Smooth muscle cell (in vitro differentiated cells): ENCODE results near the gene SMIM36. TPM values are rescaled to one million over a fixed set of nuclear protein-coding genes. Genes with fewer than 3 reads are reported as not detected.

Experiments
- DNase-seq: peaks from one replicate; lab custom pipeline; 2025; ENCODE audit not compliant: unreplicated experiment; lab: John Stamatoyannopoulos, UW
- H2AFZ ChIP-seq: fragments of 200-600 bp; sonication (generic); 2 replicates; pipeline ENCODE4 v1.6.0; 2016; ENCODE audit warnings: antibody characterized with exemption, low read depth, mild to moderate bottlenecking
- H3F3A ChIP-seq: fragments of 200-600 bp; sonication (generic); 2 replicates; pipeline ENCODE4 v1.6.0; 2017; ENCODE audit warnings: antibody characterized with exemption, low read depth
- H3K27ac ChIP-seq: fragments of 200-600 bp; sonication (generic); 2 replicates; pipeline ENCODE4 v1.5.1; 2016; ENCODE audit warnings: low read depth, mild to moderate bottlenecking
- H3K27me3 ChIP-seq: fragments of 200-600 bp; sonication (generic); 2 replicates; pipeline ENCODE4 v1.6.1; 2016; ENCODE audit warnings: low read depth, mild to moderate bottlenecking
- H3K36me3 ChIP-seq: fragments of 200-600 bp; sonication (generic); 2 replicates; pipeline ENCODE4 v1.5.1; 2016; ENCODE audit warnings: low read depth
- H3K4me1 ChIP-seq: fragments of 200-600 bp; sonication (generic); 2 replicates; pipeline ENCODE4 v1.5.1; 2016; ENCODE audit warnings: low read depth
- H3K4me2 ChIP-seq: fragments of 200-600 bp; sonication (generic); 2 replicates; pipeline ENCODE4 v1.6.0; 2016; ENCODE audit warnings: mild to moderate bottlenecking
- H3K4me3 ChIP-seq: fragments of 200-600 bp; sonication (generic); 2 replicates; pipeline ENCODE4 v1.5.1; 2016; ENCODE audit warnings: mild to moderate bottlenecking
- H3K79me2 ChIP-seq: fragments of 200-600 bp; sonication (generic); 2 replicates; pipeline ENCODE4 v1.6.0; 2016; ENCODE audit warnings: low read depth, mild to moderate bottlenecking
- H3K9ac ChIP-seq: fragments of 200-600 bp; sonication (generic); 2 replicates; pipeline ENCODE4 v1.6.0; 2016; ENCODE audit warnings: low read depth
- H3K9me3 ChIP-seq: fragments of 200-600 bp; sonication (generic); replicated peaks from 2 replicates; pipeline ENCODE4 v1.5.1; 2016; ENCODE audit warnings: low read depth
- H4K20me1 ChIP-seq: fragments of 200-600 bp; sonication (generic); 2 replicates; pipeline ENCODE4 v1.6.0; 2016; ENCODE audit warnings: low read depth
- CTCF ChIP-seq: fragments of 200-600 bp; sonication (generic); IDR thresholded peaks from 2 replicates; pipeline ENCODE4 v1.5.1; 2017; ENCODE audit warnings: borderline replicate concordance, mild to moderate bottlenecking, antibody characterized with exemption; ENCODE audit not compliant: insufficient read depth, poor library complexity, severe bottlenecking
- WGBS: methylation state at CpG from one replicate; pipeline ENCODE4 v1.1.7; 2016; ENCODE audit warnings: low lambda C conversion rate; 5-methylcytosine and 5-hydroxymethylcytosine counted together
- polyA plus RNA-seq: library from polyadenylated mRNA; unstranded; fragments of >200 nt; fragmentation: Nextera tagmentation; extraction: Ambion mirVana; gene quantifications from 2 replicates; pipeline ENCODE4 v1.2.1, GENCODE V29; 2016
- total RNA-seq: library from RNA; depleted of rRNA; stranded (reverse); fragments of >200 nt; gene quantifications from 2 replicates; pipeline ENCODE4 v1.2.3, GENCODE V29; 2014

Gene SMIM36
- not detected in 2 replicates for total RNA-seq
- not detected in 2 replicates for polyA plus RNA-seq

GRCh38 chr17:55510986-55511721 is at the start of gene SMIM36:
Gene SMIM36 (minus strand): TSS chr17:55511452.
- H4K20me1 ChIP-seq, result no peaks in the 10 kb centered on the region
- H3K36me3 ChIP-seq, result no peaks in the 10 kb centered on the region
- H3K79me2 ChIP-seq, result no peaks in the 10 kb centered on the region
- H3K9ac ChIP-seq, result no peak within 1 kb of the TSS
- 83% methylated on average over 18 of the region's 18 CpGs for WGBS
- H3K27me3 ChIP-seq, result no peaks in the 10 kb centered on the region
- H3F3A ChIP-seq, result no peaks in the 10 kb centered on the region
- H3K4me1 ChIP-seq, result no peaks in the 10 kb centered on the region
- no peaks in the 10 kb centered on the region for H3K9me3 ChIP-seq
- H2AFZ ChIP-seq, result no peak within 1 kb of the TSS
- H3K27ac ChIP-seq, result no peak within 1 kb of the TSS
- no peak for DNase-seq
- TF ChIP-seq CTCF, result no peak
- no peak within 1 kb of the TSS for H3K4me2 ChIP-seq
- H3K4me3 ChIP-seq, result no peak within 1 kb of the TSS

GRCh38 chr17:55555772-55556171 is 44.5 kb upstream of the SMIM36 start:
- Histone ChIP-seq H3K9ac (no peak overlapping the region), H3K9me3 (no peaks in the 10 kb centered on the region), H3K27ac (no peak overlapping the region), H3K4me1 (no peaks in the 10 kb centered on the region), H4K20me1 (no peaks in the 10 kb centered on the region), H3K4me2 (no peak overlapping the region), H3F3A (no peaks in the 10 kb centered on the region), H3K4me3 (no peak overlapping the region), H3K79me2 (no peaks in the 10 kb centered on the region), H3K27me3 (no peaks in the 10 kb centered on the region), H3K36me3 (no peaks in the 10 kb centered on the region), H2AFZ (no peak overlapping the region)
- no peak for TF ChIP-seq CTCF
- 90% methylated on average over 8 of the region's 8 CpGs for WGBS
- no peak for DNase-seq

GRCh38 chr17:55549140-55549539 is 37.9 kb upstream of the SMIM36 start:
- Histone ChIP-seq H3K9me3 (no peaks in the 10 kb centered on the region), H3K79me2 (no peaks in the 10 kb centered on the region), H3K4me2 (no peak overlapping the region), H3K27me3 (no peaks in the 10 kb centered on the region), H3K4me3 (no peak overlapping the region), H3K9ac (no peak overlapping the region), H3K27ac (no peak overlapping the region), H3K36me3 (no peaks in the 10 kb centered on the region), H3F3A (no peaks in the 10 kb centered on the region), H3K4me1 (no peaks in the 10 kb centered on the region), H4K20me1 (no peaks in the 10 kb centered on the region), H2AFZ (no peak overlapping the region)
- 30% methylated on average over 2 of the region's 2 CpGs for WGBS
- peak; percentile 16 for TF ChIP-seq CTCF
- no peak for DNase-seq

GRCh38 chr17:55546991-55547664 is 35.9 kb upstream of the SMIM36 start:
- Histone ChIP-seq H3K4me3 (no peak overlapping the region), H3F3A (no peaks in the 10 kb centered on the region), H3K9me3 (no peaks in the 10 kb centered on the region), H3K36me3 (no peaks in the 10 kb centered on the region), H3K4me1 (no peaks in the 10 kb centered on the region), H3K27ac (no peak overlapping the region), H3K9ac (no peak overlapping the region), H3K27me3 (no peaks in the 10 kb centered on the region), H3K79me2 (no peaks in the 10 kb centered on the region), H3K4me2 (no peak overlapping the region), H4K20me1 (no peaks in the 10 kb centered on the region), H2AFZ (peak overlapping the region; percentile 9)
- DNase-seq, result no peak
- no peak for TF ChIP-seq CTCF
- WGBS, result 100% methylated on average over 1 of the region's 1 CpG
